ENCODE results near the gene SHMT2.

Gene SHMT2

DNA sequence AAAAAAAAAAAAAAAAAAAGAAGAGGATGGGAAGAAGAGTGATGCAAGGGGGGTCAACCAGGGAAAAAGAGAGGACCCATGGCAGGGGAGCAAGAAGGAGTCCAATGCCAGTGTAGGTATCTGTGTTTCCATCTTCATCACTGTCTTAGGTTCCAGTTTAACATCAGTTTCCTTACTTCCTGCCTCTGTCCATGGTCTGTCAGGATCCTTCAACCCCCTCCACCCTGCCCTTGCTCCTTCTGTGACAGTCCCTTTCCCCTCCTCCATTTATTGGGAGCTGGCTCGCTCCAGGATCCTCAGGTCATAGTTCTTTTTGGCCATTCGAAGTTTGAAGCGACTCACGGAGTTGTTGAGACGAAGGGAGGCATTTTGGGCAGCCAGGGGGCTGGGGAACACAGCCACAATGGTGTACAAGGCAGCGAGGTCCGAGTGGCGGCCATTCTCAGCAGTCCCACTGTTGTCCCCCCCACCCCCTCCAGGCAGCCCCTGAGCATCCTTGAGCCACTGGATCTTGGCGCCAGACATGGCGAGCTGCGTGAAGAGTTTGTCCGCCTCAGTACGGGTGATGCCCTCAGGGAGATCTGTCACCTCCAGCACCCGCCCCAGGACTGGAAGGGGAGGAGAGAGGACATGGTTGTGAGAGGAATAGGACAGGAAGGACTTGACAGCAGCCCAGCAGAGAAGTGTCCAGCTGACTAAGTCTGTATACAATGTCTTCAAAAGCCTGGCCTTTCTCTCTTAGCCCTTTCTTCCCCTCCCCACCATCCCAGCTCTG lies 25.2 kb downstream of the SHMT2 start:
- peaks cover 24% of the 10 kb centered on the region for H3K36me3 ChIP-seq

GRCh38 chr12:57255916-57256315 lies 26.4 kb downstream of the SHMT2 start:
- Histone ChIP-seq H3K4me3 (ENCODE audit: low read depth, low read length) (no peak overlapping the region), H3K27me3 (no peaks in the 10 kb centered on the region), H3K36me3 (peaks cover 28% of the 10 kb centered on the region), H3K9me3 (no peaks in the 10 kb centered on the region), H3K4me1 (no peaks in the 10 kb centered on the region)
- TF ChIP-seq, protein P1, sequence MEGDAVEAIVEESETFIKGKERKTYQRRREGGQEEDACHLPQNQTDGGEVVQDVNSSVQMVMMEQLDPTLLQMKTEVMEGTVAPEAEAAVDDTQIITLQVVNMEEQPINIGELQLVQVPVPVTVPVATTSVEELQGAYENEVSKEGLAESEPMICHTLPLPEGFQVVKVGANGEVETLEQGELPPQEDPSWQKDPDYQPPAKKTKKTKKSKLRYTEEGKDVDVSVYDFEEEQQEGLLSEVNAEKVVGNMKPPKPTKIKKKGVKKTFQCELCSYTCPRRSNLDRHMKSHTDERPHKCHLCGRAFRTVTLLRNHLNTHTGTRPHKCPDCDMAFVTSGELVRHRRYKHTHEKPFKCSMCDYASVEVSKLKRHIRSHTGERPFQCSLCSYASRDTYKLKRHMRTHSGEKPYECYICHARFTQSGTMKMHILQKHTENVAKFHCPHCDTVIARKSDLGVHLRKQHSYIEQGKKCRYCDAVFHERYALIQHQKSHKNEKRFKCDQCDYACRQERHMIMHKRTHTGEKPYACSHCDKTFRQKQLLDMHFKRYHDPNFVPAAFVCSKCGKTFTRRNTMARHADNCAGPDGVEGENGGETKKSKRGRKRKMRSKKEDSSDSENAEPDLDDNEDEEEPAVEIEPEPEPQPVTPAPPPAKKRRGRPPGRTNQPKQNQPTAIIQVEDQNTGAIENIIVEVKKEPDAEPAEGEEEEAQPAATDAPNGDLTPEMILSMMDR (IDR thresholded peaks at IDR 0.05; ENCODE audit: low read depth, low read length), result no peak
- no peak for DNase-seq

More for the DNA sequence above, 25.2 kb downstream of the SHMT2 start:
- TF ChIP-seq, protein P1 (IDR thresholded peaks at IDR 0.05; ENCODE audit: low read depth, low read length), result no peak
- no peak overlapping the region for H3K4me3 ChIP-seq (ENCODE audit: low read depth, low read length)
- no peaks in the 10 kb centered on the region for H3K27me3 ChIP-seq
- H3K4me1 ChIP-seq, result no peaks in the 10 kb centered on the region
- H3K9me3 ChIP-seq, result no peaks in the 10 kb centered on the region
- no peak for DNase-seq

DNA sequence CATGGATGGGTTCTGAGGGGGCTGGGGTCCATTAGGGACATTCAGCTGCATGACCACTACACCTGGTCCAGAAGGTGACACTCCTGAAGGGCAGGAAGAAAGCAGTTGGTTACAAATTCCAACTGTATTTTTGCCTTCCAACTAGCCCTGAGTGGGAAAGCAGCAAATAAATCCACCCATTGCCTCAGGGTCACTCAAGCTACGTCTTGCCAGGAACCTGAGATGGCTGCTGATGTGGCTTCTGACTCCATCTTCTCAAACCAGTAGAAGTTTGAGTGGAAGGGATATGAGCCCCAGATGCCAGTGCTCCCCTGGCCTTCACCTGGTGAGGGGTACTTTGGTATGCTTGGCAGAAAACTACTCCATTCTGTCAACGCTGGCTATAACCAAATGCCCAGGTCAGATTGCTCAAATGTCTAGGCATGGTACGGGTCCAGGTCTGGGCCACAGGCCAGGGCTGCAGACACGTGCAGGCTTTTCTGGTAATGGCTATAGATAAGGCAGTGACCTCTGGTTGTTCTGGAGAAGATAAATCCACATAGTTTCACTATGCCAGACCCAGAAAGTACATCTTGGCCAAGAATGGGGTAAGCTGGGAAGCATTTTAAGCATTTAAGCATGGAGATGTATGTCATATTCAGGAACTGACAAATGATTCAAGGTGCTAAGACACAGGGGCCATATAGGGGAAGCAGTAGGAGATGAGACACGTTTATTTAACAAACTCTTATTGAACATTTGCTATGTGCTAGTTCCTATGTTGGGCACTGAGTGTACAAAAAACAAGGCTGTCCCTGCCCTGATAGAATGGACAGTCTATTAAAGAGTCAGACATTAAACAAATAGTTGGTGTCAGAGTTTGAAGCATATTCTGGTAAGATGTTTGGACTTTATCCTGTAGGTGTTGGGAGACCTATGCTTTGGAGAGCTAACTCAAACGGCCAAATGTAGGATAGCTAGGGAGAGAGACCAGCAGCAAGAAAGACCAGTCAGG lies 29.8 kb downstream of the SHMT2 start:
- no peak overlapping the region for H3K4me3 ChIP-seq (ENCODE audit: low read depth, low read length)
- no peaks in the 10 kb centered on the region for H3K27me3 ChIP-seq
- peaks cover 28% of the 10 kb centered on the region for H3K36me3 ChIP-seq
- H3K4me1 ChIP-seq, result no peaks in the 10 kb centered on the region
- no peaks in the 10 kb centered on the region for H3K9me3 ChIP-seq
- no peak for DNase-seq
- TF ChIP-seq, protein P1 (IDR thresholded peaks at IDR 0.05; ENCODE audit: low read depth, low read length), result no peak

GRCh38 chr12:57260366-57260765 lies 30.9 kb downstream of the SHMT2 start:
- no peak overlapping the region for H3K4me3 ChIP-seq (ENCODE audit: low read depth, low read length)
- H3K36me3 ChIP-seq, result peaks cover 31% of the 10 kb centered on the region
- DNase-seq, result no peak
- TF ChIP-seq, protein P1 (IDR thresholded peaks at IDR 0.05; ENCODE audit: low read depth, low read length), result no peak
- H3K27me3 ChIP-seq, result no peaks in the 10 kb centered on the region
- H3K4me1 ChIP-seq, result peaks cover 7% of the 10 kb centered on the region; the same call in 1 of the 2 replicates
- no peaks in the 10 kb centered on the region for H3K9me3 ChIP-seq

- no peak for DNase-seq
- Histone ChIP-seq H3K36me3 (peaks cover 35% of the 10 kb centered on the region), H3K4me1 (peaks cover 7% of the 10 kb centered on the region; the same call in 1 of the 2 replicates)
Observed at GRCh38 chr12:57261428-57261865, 31.9 kb downstream of the SHMT2 start.

More at GRCh38 chr12:57261428-57261865, 31.9 kb downstream of the SHMT2 start:
- Histone ChIP-seq H3K9me3 (no peaks in the 10 kb centered on the region), H3K27me3 (no peaks in the 10 kb centered on the region), H3K4me3 (ENCODE audit: low read depth, low read length) (no peak overlapping the region)
- TF ChIP-seq, protein P1 (IDR thresholded peaks at IDR 0.05; ENCODE audit: low read depth, low read length), result no peak

All from BE2C (cell line).